Muscle of leg (tissue), 16 donors: ENCODE results near the gene DNM1. TPM values are rescaled to one million over a fixed set of nuclear protein-coding genes. Genes with fewer than 3 reads are reported as not detected.
A peak's percentile ranks its signal among the peaks of the same experiment; 100 is the strongest.

Source experiments
- DNase-seq: peaks from one replicate; pipeline ENCODE4 v3.0.0; 2013
- H3K27ac ChIP-seq: one replicate; pipeline ENCODE4 v1.5.1; 2013; ENCODE audit warnings: mild to moderate bottlenecking, low read length, control low read depth
- H3K27me3 ChIP-seq: one replicate; pipeline ENCODE4 v1.6.1; 2013; ENCODE audit warnings: low read length; ENCODE audit not compliant: control insufficient read depth, insufficient read depth
- H3K36me3 ChIP-seq: one replicate; pipeline ENCODE4 v1.6.1; 2013; ENCODE audit warnings: low read length; ENCODE audit not compliant: control insufficient read depth, insufficient read depth
- H3K4me1 ChIP-seq: one replicate; pipeline ENCODE4 v1.6.1; 2013; ENCODE audit warnings: low read length; ENCODE audit not compliant: control insufficient read depth, insufficient read depth
- H3K4me3 ChIP-seq: one replicate; pipeline ENCODE4 v1.5.1; 2013; ENCODE audit warnings: low read length, control low read depth
- H3K9me3 ChIP-seq: replicated peaks from 2 replicates; pipeline ENCODE4 v1.6.1; 2013; ENCODE audit warnings: low read depth, low read length; ENCODE audit not compliant: control insufficient read depth
- WGBS: methylation state at CpG from one replicate; pipeline ENCODE4 v1.1.5; 2013; ENCODE audit warnings: missing lambda C conversion rate; ENCODE audit not compliant: insufficient coverage; 5-methylcytosine and 5-hydroxymethylcytosine counted together
- long read RNA-seq, 11 donors: transcript quantifications; one replicate each; lab custom pipeline, GENCODE V29; 2026
- polyA plus RNA-seq, 8 donors: library from polyadenylated mRNA; unstranded; fragments of 120-200 nt; gene quantifications; one replicate each; pipeline versions ENCODE4 v1.2.1 to v1.2.3, GENCODE V29; 2013; ENCODE audit warnings: inconsistent platforms in 1 of 8, low replicate concordance in 1 of 8; ENCODE audit not compliant: insufficient read length in 8 of 8, insufficient read depth in 1 of 8
- total RNA-seq: library from RNA; stranded (reverse); fragments of 120-200 nt; gene quantifications from one replicate; pipeline ENCODE4 v1.2.4, GENCODE V29; 2013

DNM1 gene
- 18.5 TPM for total RNA-seq
- polyA plus RNA-seq: 10 to 100 TPM; 33.5 to 75.6 (median 45.0) TPM
- long read RNA-seq, donor 1: 0 reads
- long read RNA-seq, donor 2: 0 reads
- long read RNA-seq, donor 3, partial matches to known transcripts: 5 of 5 reads
- long read RNA-seq, donor 3, other reads (novel, unspliced or antisense): 0 of 5 reads
- long read RNA-seq, donor 4: 0 reads
- long read RNA-seq, donor 5: 0 reads
- long read RNA-seq, donor 6: 0 reads
- long read RNA-seq, donor 7, partial matches to known transcripts: 11 of 11 reads
- long read RNA-seq, donor 7, other reads (novel, unspliced or antisense): 0 of 11 reads
- long read RNA-seq, donor 8: 0 reads
- long read RNA-seq, donor 9: 0 reads
- long read RNA-seq, donor 10: 0 reads
- long read RNA-seq, donor 11: 0 reads

GRCh38 chr9:128203024-128203706 lies at the start of gene DNM1:
DNM1 (plus strand) TSS chr9:128203379; CDS start chr9:128203471, 92 bp downstream.
- DNase-seq: peak; percentile 81
- no peaks in the 10 kb centered on the region for H3K36me3 ChIP-seq
- peaks cover 21% of the 10 kb centered on the region for H3K27me3 ChIP-seq
- no peaks in the 10 kb centered on the region for H3K9me3 ChIP-seq
- H3K4me1 ChIP-seq: peaks cover 18% of the 10 kb centered on the region
- WGBS: 0% methylated on average over 58 of the region's 72 CpGs
- H3K27ac ChIP-seq: no peak within 1 kb of the TSS
- peak within 1 kb of the TSS; percentile 81 for H3K4me3 ChIP-seq

DNA sequence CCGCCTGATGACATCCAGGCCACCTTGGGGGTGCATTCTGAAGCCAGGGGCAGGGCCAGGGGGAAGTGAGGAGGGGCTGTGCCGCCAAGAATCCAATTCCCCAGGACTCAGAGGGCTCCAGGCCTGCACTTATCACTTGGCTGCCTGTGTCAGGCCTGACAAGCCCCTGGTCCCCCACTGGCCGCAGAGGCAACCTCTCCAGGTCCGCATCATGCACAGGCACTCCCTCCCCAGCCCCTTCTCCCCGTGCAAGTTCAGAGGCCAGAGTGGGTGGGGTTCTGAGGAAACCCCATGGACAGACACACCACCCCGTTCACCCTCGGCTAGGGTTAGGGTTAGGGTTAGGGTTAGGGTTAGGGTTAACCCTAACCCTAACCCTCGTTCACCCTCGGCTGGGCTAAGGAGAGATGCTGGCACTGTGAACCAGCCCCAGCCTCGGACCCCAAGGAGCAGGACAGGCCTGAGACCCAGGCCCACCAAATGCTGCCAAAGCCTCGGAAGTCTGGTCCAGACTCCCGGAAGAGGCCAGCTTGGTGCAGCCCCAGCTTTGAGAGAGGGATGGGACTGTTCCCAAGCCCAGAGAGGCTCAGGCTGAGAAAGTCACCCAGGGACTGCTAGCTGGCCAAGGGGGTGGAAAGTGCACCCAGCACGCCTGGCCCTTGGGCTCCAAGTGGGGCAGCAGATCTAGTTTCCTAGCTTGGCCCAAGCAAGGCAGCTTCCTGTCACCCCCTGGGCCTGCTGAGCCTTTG lies 49.1 kb upstream of the DNM1 start:
- peaks cover 15% of the 10 kb centered on the region for H3K4me1 ChIP-seq
- no peak overlapping the region for H3K4me3 ChIP-seq
- peaks cover 5% of the 10 kb centered on the region for H3K27me3 ChIP-seq
- 79% methylated on average over 6 of the region's 13 CpGs for WGBS
- no peaks in the 10 kb centered on the region for H3K9me3 ChIP-seq
- no peak for DNase-seq
- no peaks in the 10 kb centered on the region for H3K36me3 ChIP-seq
- no peak overlapping the region for H3K27ac ChIP-seq

DNA sequence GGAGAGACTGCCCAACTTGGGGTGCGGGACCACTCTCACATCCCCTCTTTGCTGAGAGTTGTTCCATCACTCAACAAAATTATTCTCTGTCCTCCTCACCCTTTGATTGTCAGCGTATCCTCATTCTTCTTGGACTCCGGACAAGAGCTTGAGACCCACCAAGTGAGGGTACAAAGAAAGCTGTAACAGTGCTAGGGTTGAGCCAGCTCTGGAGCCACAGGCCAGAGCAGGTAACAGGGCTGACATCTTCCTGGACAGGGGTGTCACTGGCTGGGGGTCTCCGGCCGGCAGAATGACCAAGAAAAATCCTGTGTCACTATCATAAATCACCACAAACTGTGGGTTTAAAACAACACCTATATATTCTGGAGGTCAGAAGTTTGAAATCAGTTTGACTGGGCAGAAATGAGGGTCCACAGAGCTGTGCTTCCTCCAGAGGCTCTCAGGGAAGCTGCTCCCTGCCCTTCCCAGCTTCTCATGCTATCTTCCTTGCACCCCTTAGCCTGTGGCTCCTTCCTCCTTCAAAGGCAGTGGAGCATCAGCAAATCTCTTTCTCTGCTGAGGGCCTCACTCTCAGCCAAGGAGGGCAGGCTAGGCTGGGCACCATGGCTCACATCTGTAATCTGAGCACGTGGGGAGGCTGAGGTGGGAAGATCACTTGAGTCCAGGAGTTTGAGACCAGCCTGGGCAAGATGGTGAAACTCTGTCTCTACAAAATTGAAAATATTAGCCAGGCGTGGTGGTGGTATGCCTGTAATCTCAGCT lies 47.3 kb upstream of the DNM1 start:
- Histone ChIP-seq H3K9me3 (no peaks in the 10 kb centered on the region), H3K27ac (no peak overlapping the region), H3K4me1 (peaks cover 13% of the 10 kb centered on the region), H3K27me3 (peaks cover 5% of the 10 kb centered on the region), H3K4me3 (no peak overlapping the region), H3K36me3 (no peaks in the 10 kb centered on the region)
- no peak for DNase-seq
- 80% methylated on average over 1 of the region's 7 CpGs for WGBS

- H3K27me3 ChIP-seq: no peaks in the 10 kb centered on the region
- peak overlapping the region; percentile 88 for H3K27ac ChIP-seq
- peaks cover 27% of the 10 kb centered on the region for H3K36me3 ChIP-seq
- H3K4me3 ChIP-seq: peak overlapping the region; percentile 63
- peak; percentile 57 for DNase-seq
- peaks cover 13% of the 10 kb centered on the region for H3K4me1 ChIP-seq
- 52% methylated on average over 6 of the region's 11 CpGs for WGBS
- H3K9me3 ChIP-seq: no peaks in the 10 kb centered on the region
Measured at GRCh38 chr9:128159522-128159783, 43.7 kb upstream of the DNM1 start.

- H3K4me3 ChIP-seq: peak within 1 kb of the TSS; percentile 83
- under 1% methylated on average over 65 of the region's 77 CpGs for WGBS
- H3K9me3 ChIP-seq: no peaks in the 10 kb centered on the region
- peaks cover 13% of the 10 kb centered on the region for H3K4me1 ChIP-seq
- H3K27ac ChIP-seq: peak within 1 kb of the TSS; percentile 88
- H3K36me3 ChIP-seq: peaks cover 33% of the 10 kb centered on the region
- H3K27me3 ChIP-seq: no peaks in the 10 kb centered on the region
- DNase-seq: peak; percentile 97
Measured at GRCh38 chr9:128159784-128160602, 43.2 kb upstream of the DNM1 start, which contains the start of gene BBLN. BBLN (plus strand) TSS chr9:128160265; CDS start chr9:128160408, 143 bp downstream.

DNA sequence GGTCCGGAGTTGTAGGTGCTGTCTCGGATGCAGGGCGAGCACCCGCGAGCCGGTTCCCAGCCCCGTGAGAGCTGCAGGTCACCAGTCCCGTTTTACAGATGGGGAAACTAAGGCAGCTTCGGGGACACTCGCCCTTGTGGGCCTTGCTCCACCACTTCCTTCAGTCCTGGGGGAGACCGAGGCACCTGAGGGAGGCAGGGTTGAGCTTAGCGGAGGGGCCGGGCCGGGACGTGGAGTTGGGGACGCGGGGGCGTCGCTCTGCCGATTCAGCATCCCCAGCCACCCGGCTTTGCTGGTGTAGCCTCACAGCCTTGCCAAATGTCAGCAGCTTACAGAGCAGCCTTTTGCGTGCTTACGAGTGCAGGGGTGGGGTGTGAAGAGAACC lies 42.6 kb upstream of the DNM1 start:
- Histone ChIP-seq H3K9me3 (no peaks in the 10 kb centered on the region), H3K27me3 (no peaks in the 10 kb centered on the region), H3K4me1 (peaks cover 13% of the 10 kb centered on the region), H3K36me3 (peaks cover 37% of the 10 kb centered on the region), H3K27ac (peak overlapping the region; percentile 42), H3K4me3 (peak overlapping the region; percentile 83)
- peak; percentile 35 for DNase-seq
- 2% methylated on average over 17 of the region's 23 CpGs for WGBS

GRCh38 chr9:128161215-128161902 lies 41.8 kb upstream of the DNM1 start:
- H3K27me3 ChIP-seq: no peaks in the 10 kb centered on the region
- DNase-seq: no peak
- peaks cover 13% of the 10 kb centered on the region for H3K4me1 ChIP-seq
- no peak overlapping the region for H3K27ac ChIP-seq
- no peak overlapping the region for H3K4me3 ChIP-seq
- H3K9me3 ChIP-seq: no peaks in the 10 kb centered on the region
- 85% methylated on average over 10 of the region's 13 CpGs for WGBS
- peaks cover 44% of the 10 kb centered on the region for H3K36me3 ChIP-seq

DNA sequence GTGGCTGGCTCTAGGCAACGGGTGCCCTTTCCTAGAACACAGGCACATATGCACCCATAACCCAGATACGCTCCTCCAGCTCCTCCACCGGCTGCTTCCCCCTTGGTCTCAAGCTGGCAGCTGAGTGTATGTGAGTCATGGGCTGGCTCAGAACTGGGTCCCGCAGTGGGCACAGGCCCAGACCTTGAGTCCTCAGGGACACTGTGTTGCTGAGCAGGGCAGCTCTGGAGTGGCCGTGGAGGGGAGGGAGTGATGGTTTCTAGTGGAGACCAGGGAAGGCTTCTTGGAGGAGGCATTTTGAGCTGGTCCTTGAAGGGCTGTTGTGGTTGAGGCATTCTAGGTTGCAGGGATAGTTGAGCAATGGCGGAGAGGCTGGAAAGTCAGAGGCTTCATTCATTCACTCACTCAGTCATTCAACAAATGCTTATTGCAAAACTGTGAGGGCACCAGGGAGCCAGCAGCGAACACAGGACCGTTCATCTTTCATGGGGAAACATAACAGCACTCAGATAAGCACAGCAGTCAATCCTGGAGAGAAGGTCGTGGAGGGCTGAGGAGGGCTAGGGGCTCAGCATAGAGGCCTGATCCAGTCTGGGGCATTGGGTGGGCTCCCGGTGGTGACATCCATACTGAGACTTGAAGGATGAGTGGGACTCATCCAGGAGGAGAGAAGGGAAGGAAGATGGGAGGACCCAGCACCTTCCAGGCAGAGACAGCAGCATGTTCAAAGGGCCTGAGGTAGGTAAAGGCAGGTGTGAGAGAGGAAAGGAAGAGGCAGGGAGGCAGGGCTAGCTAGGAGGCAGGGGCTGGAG lies 40.8 kb upstream of the DNM1 start:
- H3K4me3 ChIP-seq: no peak overlapping the region
- no peaks in the 10 kb centered on the region for H3K9me3 ChIP-seq
- DNase-seq: no peak
- H3K36me3 ChIP-seq: peaks cover 55% of the 10 kb centered on the region
- 77% methylated on average over 5 of the region's 10 CpGs for WGBS
- peaks cover 13% of the 10 kb centered on the region for H3K4me1 ChIP-seq
- no peaks in the 10 kb centered on the region for H3K27me3 ChIP-seq
- no peak overlapping the region for H3K27ac ChIP-seq
